H54 (cell line): ENCODE measurements around the gene ZCCHC24.
"Not testable (repeated sequence)": the region's sequence is repeated elsewhere in the genome, so short reads cannot be mapped to it uniquely, and the experiment has no call there.

Experiments
- DNase-seq: peaks from one replicate; pipeline ENCODE4 v3.0.0; 2011; ENCODE audit warnings: low spot score, mixed read lengths; ENCODE audit not compliant: insufficient read length
- FAIRE-seq: peaks from 3 replicates; lab custom pipeline; 2011; peaks lifted over from hg19 to GRCh38; lab: Jason Lieb, UNC
- POLR2A ChIP-seq: IDR thresholded peaks from 2 replicates; pipeline ENCODE4 v1.6.1; 2011; ENCODE audit warnings: low read depth, mild to moderate bottlenecking, low read length

Gene ZCCHC24

GRCh38 chr10:79335094-79335469, 110.3 kb downstream of the ZCCHC24 start:
- TF ChIP-seq POLR2A = no peak
- no peak for DNase-seq
- no peak for FAIRE-seq

GRCh38 chr10:79334573-79334972, 110.9 kb downstream of the ZCCHC24 start:
- FAIRE-seq (no peak), DNase-seq (no peak)
- no peak for TF ChIP-seq POLR2A

- TF ChIP-seq POLR2A = no peak
- FAIRE-seq = no peak
- DNase-seq = no peak
Observed at GRCh38 chr10:79333513-79333912, 111.9 kb downstream of the ZCCHC24 start.

DNA sequence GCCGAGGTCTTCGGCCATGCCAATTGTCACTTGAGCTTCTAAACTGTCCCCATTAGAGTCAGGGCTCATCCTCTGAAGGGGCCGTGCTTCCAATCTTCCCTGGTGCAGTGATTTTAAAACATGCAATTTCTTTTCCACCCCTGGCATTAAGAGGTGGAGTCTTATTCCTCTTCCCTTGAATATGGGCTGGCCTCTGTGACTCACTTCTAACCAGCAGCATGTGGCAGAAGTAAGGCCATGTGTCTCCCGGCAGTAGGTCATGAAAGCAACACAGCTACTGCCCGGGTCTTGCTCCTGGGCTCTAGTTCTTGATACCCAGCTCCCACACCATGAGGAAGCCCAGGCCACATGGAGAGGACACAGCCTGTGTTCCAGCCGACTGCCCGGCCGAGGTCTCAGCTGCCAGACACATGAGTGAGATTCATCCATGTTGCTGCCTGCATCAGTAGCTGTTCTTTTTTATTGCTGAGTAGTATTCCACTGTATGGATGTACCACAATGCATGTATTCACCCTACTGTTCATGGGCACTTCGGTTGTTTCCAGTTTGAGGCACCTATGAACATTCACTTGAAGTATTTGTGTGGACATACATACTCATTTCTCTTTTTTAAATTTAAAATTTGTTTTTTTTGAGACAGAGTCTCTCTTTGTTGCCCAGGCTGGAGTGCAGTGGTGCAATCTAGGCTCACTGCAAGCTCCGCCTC, 112.7 kb downstream of the ZCCHC24 start:
- FAIRE-seq, DNase-seq: not testable (repeated sequence)
